ENCODE results near the gene PHF11.
"Not testable (repeated sequence)": the region's sequence is repeated elsewhere in the genome, so short reads cannot be mapped to it uniquely, and the experiment has no call there.

Gene PHF11

DNA sequence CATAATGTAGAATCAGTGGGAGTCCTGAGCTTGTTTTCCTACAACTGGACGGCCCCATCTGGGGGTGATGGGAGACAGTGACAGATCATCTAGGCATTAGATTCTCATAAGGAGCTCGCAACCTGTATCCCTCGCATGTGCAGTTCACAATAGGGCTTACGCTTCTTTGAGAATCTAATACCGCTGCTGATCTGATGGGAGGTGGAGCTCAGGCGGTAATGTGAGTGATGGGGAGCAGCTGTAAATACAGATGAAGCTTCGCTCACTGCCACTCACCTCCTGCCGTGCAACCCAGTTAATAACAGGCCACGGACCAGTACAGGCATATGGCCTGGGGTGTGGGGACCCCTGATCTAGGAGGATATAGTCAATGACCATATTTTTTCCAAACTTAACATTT, 50.8 kb downstream of the PHF11 start:
- no peak for DNase-seq (ENCODE audit: low read depth in 2 of 2)

- DNase-seq (ENCODE audit: low read depth in 2 of 2), result no peak
These were observed 53.5 kb downstream of the PHF11 start for GRCh38 chr13:49549289-49549688.

- DNase-seq (ENCODE audit: low read depth in 2 of 2), result no peak
These were observed 55.3 kb downstream of the PHF11 start for GRCh38 chr13:49550942-49551644.

DNA sequence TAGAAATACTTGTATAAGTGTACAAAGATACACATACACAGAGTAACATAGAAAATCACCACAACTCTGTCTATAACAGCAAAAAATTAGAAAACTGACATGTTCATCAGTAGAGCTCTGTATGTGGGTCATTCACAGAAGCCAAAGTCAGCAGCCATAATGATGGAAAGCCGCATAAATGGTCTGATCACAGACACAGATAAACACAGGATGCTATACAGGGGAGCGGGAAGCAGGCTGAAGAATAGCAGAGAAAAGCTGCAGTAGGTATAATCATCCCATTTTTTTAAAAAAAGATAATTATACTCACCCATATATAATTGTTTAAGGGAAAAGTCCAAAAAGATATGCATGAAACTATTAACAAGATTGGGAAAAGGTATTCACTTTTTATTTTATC, 58.1 kb downstream of the PHF11 start:
- no peak for DNase-seq (ENCODE audit: low read depth in 2 of 2)

DNA sequence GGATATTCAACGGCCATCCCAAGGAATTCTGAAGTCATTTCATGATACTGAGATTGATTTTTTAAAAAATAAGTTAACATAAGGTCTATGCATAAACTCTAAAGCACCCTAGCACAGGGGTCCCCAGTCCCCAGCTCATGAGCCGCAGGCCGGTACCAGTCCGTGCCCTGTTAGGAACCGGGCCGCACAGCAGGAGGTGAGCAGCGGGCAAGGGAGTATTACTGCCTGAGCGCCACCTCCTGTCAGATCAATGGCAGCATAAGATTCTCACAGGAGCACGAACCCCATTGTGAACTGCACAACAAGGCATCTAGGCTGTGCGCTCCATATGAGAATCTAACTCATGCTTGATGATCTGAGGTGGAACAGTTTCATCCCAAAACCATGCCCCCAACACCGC, 58.6 kb downstream of the PHF11 start:
- no peak for DNase-seq (ENCODE audit: low read depth in 2 of 2)

DNA sequence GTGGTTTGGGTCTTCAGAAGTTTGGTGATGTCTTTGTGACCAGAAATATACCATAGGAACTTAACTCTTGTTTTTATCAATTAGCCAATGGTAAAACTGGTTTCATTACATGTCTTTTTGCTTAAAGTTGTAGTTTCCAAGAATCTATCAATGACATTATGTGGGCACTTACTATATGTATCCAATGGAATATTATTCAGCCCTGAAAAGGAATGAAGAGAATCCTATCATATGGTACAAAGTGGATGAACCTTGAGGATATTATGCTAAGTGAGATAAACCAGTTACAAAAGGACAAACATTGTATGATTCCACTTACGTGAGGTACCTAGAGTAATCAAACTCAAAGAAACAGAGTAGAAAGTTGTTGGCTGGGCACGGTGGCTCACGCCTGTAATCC, 63.3 kb downstream of the PHF11 start:
- no peak for DNase-seq (ENCODE audit: low read depth in 2 of 2)

GRCh38 chr13:49560270-49561061, 64.7 kb downstream of the PHF11 start:
- no peak for DNase-seq (ENCODE audit: low read depth in 2 of 2)

GRCh38 chr13:49561062-49561410, 65.3 kb downstream of the PHF11 start:
- DNase-seq (ENCODE audit: low read depth in 2 of 2), result no peak

- no peak for DNase-seq (ENCODE audit: low read depth in 2 of 2)
These were observed 67.8 kb downstream of the PHF11 start for GRCh38 chr13:49563516-49563915.

DNA sequence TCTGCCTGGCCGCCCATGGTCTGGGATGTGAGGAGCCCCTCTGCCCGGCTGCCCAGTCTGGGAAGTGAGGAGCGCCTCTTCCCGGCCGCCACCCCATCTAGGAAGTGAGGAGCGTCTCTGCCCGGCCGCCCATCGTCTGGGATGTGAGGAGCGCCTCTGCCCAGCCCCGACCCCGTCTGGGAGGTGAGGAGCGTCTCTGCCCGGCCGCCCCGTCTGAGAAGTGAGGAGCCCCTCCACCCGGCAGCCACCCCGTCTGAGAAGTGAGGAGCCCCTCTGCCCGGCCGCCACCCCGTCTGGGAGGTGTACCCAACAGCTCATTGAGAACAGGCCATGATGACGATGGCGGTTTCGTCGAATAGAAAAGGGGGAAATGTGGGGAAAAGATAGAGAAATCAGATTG, 69.7 kb downstream of the PHF11 start:
- not testable (repeated sequence) for DNase-seq (ENCODE audit: low read depth in 2 of 2)

DNA sequence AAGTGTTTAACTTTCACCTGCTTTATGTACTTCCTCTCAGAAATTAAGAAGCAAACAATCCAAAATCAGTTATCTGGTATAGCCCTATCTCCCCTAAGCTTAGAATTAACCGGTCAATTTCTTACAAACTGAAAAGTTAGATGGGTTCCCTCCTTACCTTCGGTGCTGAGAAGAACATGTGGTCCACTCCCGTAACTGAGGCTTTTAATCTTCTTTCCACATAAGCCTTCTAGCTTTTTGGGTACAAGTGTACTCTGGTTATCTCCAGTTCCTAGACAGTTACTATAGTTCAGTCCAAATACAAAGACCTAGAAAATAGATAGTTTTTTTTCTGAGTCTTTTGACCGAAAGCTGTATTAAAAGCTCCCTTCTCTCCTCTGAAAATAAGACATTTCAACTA, 70.7 kb downstream of the PHF11 start:
- no peak for DNase-seq (ENCODE audit: low read depth in 2 of 2)

DNA sequence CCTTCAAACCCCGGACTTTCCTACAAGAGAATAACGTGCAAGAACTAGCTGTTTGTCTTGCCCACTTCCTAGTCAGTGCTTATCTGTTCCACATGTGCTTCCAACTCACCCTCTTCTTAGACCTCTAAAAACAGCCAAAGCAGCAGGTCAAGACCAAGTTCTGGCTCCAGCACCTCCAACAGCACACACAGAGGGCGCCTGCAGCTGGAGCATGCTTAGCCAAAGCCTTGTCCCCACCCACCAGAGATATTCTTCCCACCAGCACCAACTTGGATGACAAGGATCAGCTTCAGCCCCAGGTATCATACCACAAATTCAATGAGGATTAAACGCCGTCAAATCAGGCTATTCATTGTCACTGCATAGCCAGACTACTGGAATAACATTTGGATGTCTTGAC, 71.7 kb downstream of the PHF11 start:
- no peak for DNase-seq (ENCODE audit: low read depth in 2 of 2)

DNA sequence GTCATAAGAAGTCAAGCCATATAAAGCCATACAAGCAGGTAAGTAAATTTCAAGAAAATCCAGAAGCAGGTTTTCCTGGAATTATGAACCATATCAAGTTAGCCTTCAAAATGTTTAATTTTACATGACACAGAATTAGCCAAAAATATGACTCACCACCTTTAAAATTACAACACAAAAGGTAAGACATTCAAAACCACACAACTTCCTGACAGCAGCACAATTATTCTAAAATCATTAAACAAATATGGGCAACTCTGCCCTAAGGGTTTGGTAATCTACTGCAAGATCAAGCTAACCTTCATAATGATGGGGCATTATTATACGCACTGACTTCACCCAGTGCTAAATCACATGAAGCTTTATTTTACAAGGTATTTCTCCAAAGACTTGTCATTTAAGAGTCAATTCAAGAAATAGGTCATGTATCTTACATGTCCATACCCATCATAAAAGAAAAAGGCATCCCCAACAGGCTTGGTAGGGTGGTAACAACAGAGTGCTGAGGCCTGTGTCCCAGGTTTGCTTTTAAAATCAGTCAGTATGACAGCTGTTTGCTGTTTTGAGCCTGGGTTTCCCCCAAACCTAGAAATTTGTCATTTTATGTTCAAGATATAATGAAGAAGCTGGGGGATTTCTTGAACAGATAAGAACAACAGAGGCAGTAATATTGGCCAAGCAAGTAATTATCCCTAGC, 74.4 kb downstream of the PHF11 start:
- DNase-seq (ENCODE audit: low read depth in 2 of 2), result no peak

- DNase-seq (ENCODE audit: low read depth in 2 of 2), result no peak
These were observed 75.8 kb downstream of the PHF11 start for GRCh38 chr13:49571299-49572240.
